ENCODE measurements around the gene CRADD. TPM values are rescaled to one million over a fixed set of nuclear protein-coding genes. Genes with fewer than 3 reads are reported as not detected.

Gene CRADD
- total RNA-seq, 1 donor from 2014 or later = 41.2 TPM

GRCh38 chr12:93847517-93848474, 170.6 kb downstream of the CRADD start:
- Histone ChIP-seq H3K27ac (no peak overlapping the region), H3K79me2 (ENCODE audit: low read depth) (no peaks in the 10 kb centered on the region), H3K27me3 (no peaks in the 10 kb centered on the region), H4K20me1 (ENCODE audit: low read depth) (no peaks in the 10 kb centered on the region), H3K36me3 (no peaks in the 10 kb centered on the region), H3F3A (ENCODE audit: low read depth) (no peaks in the 10 kb centered on the region), H3K4me2 (no peak overlapping the region), H3K4me3 (no peak overlapping the region), H3K9ac (no peak overlapping the region), H2AFZ (replicated peaks) (no peak overlapping the region), H3K4me1 (peaks cover 7% of the 10 kb centered on the region), H3K9me3 (ENCODE audit: low read depth) (no peaks in the 10 kb centered on the region)
- TF ChIP-seq EZH2 (IDR thresholded peaks at IDR 0.05) (no peak), EZH2phosphoT487 (IDR thresholded peaks at IDR 0.05) (no peak), CTCF (IDR thresholded peaks at IDR 0.05) (no peak)
- no peak for DNase-seq (ENCODE audit: low spot score)
- Mint-ChIP-seq H3K9me3 (peaks cover 4% of the 10 kb centered on the region), H3K27me3 (ENCODE audit: insufficient read depth, low read depth) (peaks cover 6% of the 10 kb centered on the region), H3K4me3 (no peak overlapping the region), H3K4me1 (peaks cover 22% of the 10 kb centered on the region), H3K27ac (no peak overlapping the region), H3K36me3 (no peaks in the 10 kb centered on the region)

DNA sequence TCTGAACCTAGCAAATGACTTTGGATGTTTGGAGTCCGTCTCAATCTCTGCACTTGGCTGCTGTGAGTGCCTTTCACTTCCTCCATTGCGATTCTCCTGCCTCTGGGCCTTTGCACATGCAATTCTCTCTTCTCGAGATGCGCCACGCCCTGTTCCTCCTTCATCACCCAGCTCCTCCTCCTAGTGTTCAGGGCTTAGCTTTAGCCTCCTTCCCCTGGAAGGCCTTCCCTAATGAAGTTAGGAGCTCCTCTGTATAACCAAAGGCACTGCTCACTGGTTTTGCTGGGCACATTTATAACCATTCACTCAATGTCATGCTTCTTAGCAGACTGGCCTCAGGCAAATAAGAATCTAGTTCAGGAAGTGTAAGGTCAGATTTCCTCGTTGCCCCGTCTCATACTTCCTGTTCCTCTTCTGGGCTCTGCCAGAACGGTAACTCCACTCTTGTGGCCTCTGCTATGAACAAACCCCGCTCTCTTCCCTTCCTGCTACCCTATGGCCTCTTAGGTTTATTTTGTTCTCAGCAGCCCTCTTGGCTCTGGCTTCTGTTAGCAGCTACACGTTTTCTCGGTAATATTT, 171.4 kb downstream of the CRADD start:
- Mint-ChIP-seq H3K36me3 (peaks cover 1% of the 10 kb centered on the region), H3K9me3 (peaks cover 4% of the 10 kb centered on the region), H3K27ac (no peak overlapping the region), H3K4me1 (peaks cover 27% of the 10 kb centered on the region), H3K27me3 (ENCODE audit: insufficient read depth, low read depth) (peaks cover 6% of the 10 kb centered on the region), H3K4me3 (no peak overlapping the region)
- Histone ChIP-seq H3K27me3 (no peaks in the 10 kb centered on the region), H3K9me3 (ENCODE audit: low read depth) (no peaks in the 10 kb centered on the region), H3K4me1 (peaks cover 7% of the 10 kb centered on the region), H2AFZ (replicated peaks) (no peak overlapping the region), H3K4me2 (no peak overlapping the region), H3F3A (ENCODE audit: low read depth) (no peaks in the 10 kb centered on the region), H3K27ac (no peak overlapping the region), H3K36me3 (no peaks in the 10 kb centered on the region), H3K4me3 (no peak overlapping the region), H4K20me1 (ENCODE audit: low read depth) (no peaks in the 10 kb centered on the region), H3K79me2 (ENCODE audit: low read depth) (no peaks in the 10 kb centered on the region), H3K9ac (no peak overlapping the region)
- no peak for DNase-seq (ENCODE audit: low spot score)
- TF ChIP-seq EZH2phosphoT487 (IDR thresholded peaks at IDR 0.05) = no peak
- no peak for TF ChIP-seq EZH2 (IDR thresholded peaks at IDR 0.05)
- no peak for TF ChIP-seq CTCF (IDR thresholded peaks at IDR 0.05)

GRCh38 chr12:93849946-93850345, 172.8 kb downstream of the CRADD start:
- peaks cover 7% of the 10 kb centered on the region for H3K4me1 ChIP-seq
- no peaks in the 10 kb centered on the region for H3F3A ChIP-seq (ENCODE audit: low read depth)
- TF ChIP-seq EZH2phosphoT487 (IDR thresholded peaks at IDR 0.05) (no peak), EZH2 (IDR thresholded peaks at IDR 0.05) (no peak)

More at GRCh38 chr12:93849946-93850345, 172.8 kb downstream of the CRADD start:
- Histone ChIP-seq H3K36me3 (no peaks in the 10 kb centered on the region), H3K27me3 (no peaks in the 10 kb centered on the region), H3K4me2 (no peak overlapping the region), H3K9me3 (ENCODE audit: low read depth) (no peaks in the 10 kb centered on the region), H4K20me1 (ENCODE audit: low read depth) (no peaks in the 10 kb centered on the region), H3K4me3 (no peak overlapping the region), H3K27ac (no peak overlapping the region), H3K79me2 (ENCODE audit: low read depth) (no peaks in the 10 kb centered on the region), H2AFZ (replicated peaks) (no peak overlapping the region), H3K9ac (no peak overlapping the region)
- peaks cover 32% of the 10 kb centered on the region for H3K4me1 Mint-ChIP-seq
- peaks cover 2% of the 10 kb centered on the region for H3K36me3 Mint-ChIP-seq
- peak overlapping the region; percentile 48 for H3K4me3 Mint-ChIP-seq
- no peak for DNase-seq (ENCODE audit: low spot score)
- H3K27me3 Mint-ChIP-seq (ENCODE audit: insufficient read depth, low read depth) = peaks cover 2% of the 10 kb centered on the region
- no peak overlapping the region for H3K27ac Mint-ChIP-seq
- no peaks in the 10 kb centered on the region for H3K9me3 Mint-ChIP-seq
